Measurements from ENCODE around the gene EP400. TPM values are rescaled to one million over a fixed set of nuclear protein-coding genes. Genes with fewer than 3 reads are reported as not detected.

Gene EP400
- total and polyA plus RNA-seq, 9 of the 15 experiments (the other 6 are each of a cell fraction or from before 2014, with no cell fraction given), result 4.5 to 58.0 (median 7.0) TPM

DNA sequence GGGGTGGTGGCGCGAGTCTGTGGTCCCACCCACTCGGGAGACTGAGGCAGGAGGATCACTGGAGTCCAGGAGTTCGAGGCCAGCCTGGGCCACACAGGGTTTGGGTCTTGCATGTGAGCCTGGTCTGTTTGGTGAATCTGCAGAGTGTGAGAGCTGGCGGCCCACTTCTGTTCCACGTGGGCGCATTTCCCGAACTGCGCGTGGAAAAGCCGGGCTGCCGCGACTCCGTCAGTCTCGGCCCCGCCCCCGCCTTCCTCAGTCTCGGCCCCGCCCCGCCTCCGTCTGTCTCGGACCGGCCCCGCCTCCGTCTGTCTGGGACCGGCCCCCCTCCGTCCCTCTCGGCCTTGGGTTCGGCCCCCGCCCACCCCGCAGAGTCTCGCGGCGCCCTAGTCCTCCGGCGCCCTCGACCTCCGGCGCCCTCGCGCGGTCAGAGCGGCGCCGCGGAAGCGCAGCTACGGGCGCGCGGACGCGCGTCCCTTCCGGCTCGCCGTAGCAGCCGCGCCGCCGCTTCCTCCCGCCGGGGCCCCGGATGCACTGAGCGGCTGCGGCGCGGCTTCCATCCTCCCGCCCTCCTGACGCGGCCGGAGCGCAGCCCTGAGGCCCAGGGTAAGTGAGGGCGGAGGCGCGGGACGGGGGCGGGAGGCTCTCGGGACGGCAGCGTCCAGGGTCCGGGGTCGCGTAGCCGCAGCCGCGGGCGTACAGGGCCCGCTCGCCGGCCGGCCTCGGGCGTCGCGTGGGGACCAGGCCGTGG lies at the start of gene EP400 (continued):
- TF ChIP-seq, protein P1, sequence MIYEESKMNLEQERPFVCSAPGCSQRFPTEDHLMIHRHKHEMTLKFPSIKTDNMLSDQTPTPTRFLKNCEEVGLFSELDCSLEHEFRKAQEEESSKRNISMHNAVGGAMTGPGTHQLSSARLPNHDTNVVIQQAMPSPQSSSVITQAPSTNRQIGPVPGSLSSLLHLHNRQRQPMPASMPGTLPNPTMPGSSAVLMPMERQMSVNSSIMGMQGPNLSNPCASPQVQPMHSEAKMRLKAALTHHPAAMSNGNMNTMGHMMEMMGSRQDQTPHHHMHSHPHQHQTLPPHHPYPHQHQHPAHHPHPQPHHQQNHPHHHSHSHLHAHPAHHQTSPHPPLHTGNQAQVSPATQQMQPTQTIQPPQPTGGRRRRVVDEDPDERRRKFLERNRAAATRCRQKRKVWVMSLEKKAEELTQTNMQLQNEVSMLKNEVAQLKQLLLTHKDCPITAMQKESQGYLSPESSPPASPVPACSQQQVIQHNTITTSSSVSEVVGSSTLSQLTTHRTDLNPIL (CRISPR knock-in tag; IDR thresholded peaks at IDR 0.05), result no peak
- no peak for TF ChIP-seq EHMT2 (IDR thresholded peaks at IDR 0.05)
- peak; percentile 24; the same call in 1 of the 2 replicates for TF ChIP-seq RBM14 (IDR thresholded peaks at IDR 0.05; ENCODE audit: borderline replicate concordance, insufficient read depth, low read depth, low read length)
- TF ChIP-seq CBX8 (IDR thresholded peaks at IDR 0.05; ENCODE audit: borderline replicate concordance, extremely low read depth, low read depth, low read length, poor library complexity, severe bottlenecking), result no peak
- no peak for TF ChIP-seq MAFF (IDR thresholded peaks at IDR 0.05; ENCODE audit: low read length)
- no peak for TF ChIP-seq LEF1 (IDR thresholded peaks at IDR 0.05)
- TF ChIP-seq, protein P2, sequence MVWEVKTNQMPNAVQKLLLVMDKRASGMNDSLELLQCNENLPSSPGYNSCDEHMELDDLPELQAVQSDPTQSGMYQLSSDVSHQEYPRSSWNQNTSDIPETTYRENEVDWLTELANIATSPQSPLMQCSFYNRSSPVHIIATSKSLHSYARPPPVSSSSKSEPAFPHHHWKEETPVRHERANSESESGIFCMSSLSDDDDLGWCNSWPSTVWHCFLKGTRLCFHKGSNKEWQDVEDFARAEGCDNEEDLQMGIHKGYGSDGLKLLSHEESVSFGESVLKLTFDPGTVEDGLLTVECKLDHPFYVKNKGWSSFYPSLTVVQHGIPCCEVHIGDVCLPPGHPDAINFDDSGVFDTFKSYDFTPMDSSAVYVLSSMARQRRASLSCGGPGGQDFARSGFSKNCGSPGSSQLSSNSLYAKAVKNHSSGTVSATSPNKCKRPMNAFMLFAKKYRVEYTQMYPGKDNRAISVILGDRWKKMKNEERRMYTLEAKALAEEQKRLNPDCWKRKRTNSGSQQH (CRISPR knock-in tag; IDR thresholded peaks at IDR 0.05), result no peak
- no peak for TF ChIP-seq KLF13 (tag; IDR thresholded peaks at IDR 0.05; ENCODE audit: borderline replicate concordance, low read depth)
- TF ChIP-seq, protein P3, sequence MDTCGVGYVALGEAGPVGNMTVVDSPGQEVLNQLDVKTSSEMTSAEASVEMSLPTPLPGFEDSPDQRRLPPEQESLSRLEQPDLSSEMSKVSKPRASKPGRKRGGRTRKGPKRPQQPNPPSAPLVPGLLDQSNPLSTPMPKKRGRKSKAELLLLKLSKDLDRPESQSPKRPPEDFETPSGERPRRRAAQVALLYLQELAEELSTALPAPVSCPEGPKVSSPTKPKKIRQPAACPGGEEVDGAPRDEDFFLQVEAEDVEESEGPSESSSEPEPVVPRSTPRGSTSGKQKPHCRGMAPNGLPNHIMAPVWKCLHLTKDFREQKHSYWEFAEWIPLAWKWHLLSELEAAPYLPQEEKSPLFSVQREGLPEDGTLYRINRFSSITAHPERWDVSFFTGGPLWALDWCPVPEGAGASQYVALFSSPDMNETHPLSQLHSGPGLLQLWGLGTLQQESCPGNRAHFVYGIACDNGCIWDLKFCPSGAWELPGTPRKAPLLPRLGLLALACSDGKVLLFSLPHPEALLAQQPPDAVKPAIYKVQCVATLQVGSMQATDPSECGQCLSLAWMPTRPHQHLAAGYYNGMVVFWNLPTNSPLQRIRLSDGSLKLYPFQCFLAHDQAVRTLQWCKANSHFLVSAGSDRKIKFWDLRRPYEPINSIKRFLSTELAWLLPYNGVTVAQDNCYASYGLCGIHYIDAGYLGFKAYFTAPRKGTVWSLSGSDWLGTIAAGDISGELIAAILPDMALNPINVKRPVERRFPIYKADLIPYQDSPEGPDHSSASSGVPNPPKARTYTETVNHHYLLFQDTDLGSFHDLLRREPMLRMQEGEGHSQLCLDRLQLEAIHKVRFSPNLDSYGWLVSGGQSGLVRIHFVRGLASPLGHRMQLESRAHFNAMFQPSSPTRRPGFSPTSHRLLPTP (IDR thresholded peaks at IDR 0.05; ENCODE audit: borderline replicate concordance, extremely low read depth, insufficient read length), result peak; percentile 39
- no peak for TF ChIP-seq DNMT1 (IDR thresholded peaks at IDR 0.05)
- TF ChIP-seq COPS2 (conservative IDR thresholded peaks at IDR 0.05), result no peak
- no peak for TF ChIP-seq PTRF (tag; IDR thresholded peaks at IDR 0.05)
- no peak for TF ChIP-seq HMGN3 (IDR thresholded peaks at IDR 0.05; ENCODE audit: borderline replicate concordance, extremely low read depth, insufficient read length, low read depth, low read length)
- TF ChIP-seq BRCA1 (IDR thresholded peaks at IDR 0.05), result no peak
- no peak for TF ChIP-seq BRCA1 (CRISPR knock-in tag; IDR thresholded peaks at IDR 0.05)
- no peak for TF ChIP-seq ZNF507 (tag; conservative IDR thresholded peaks at IDR 0.05)
- peak; percentile 51 for TF ChIP-seq KLF16 (IDR thresholded peaks at IDR 0.05)
- TF ChIP-seq, protein P4, sequence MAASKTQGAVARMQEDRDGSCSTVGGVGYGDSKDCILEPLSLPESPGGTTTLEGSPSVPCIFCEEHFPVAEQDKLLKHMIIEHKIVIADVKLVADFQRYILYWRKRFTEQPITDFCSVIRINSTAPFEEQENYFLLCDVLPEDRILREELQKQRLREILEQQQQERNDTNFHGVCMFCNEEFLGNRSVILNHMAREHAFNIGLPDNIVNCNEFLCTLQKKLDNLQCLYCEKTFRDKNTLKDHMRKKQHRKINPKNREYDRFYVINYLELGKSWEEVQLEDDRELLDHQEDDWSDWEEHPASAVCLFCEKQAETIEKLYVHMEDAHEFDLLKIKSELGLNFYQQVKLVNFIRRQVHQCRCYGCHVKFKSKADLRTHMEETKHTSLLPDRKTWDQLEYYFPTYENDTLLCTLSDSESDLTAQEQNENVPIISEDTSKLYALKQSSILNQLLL (CRISPR knock-in tag; IDR thresholded peaks at IDR 0.05; ENCODE audit: borderline replicate concordance), result no peak
- no peak for TF ChIP-seq TAF15 (IDR thresholded peaks at IDR 0.05; ENCODE audit: low read depth, low read length)
- no peak for TF ChIP-seq ARHGAP35 (IDR thresholded peaks at IDR 0.05; ENCODE audit: partially characterized antibody)
- TF ChIP-seq PHTF2 (CRISPR knock-in tag; IDR thresholded peaks at IDR 0.05), result no peak
- no peak for TF ChIP-seq ZNF436 (CRISPR knock-in tag; IDR thresholded peaks at IDR 0.05)
